ENCODE data around the gene GARIN6. TPM values are rescaled to one million over a fixed set of nuclear protein-coding genes. Genes with fewer than 3 reads are reported as not detected.

Gene GARIN6
- total RNA-seq, 1 donor from 2014 or later: not detected

GRCh38 chr12:99627459-99627858, 20.1 kb upstream of the GARIN6 start:
- Histone ChIP-seq H3K4me3 (ENCODE audit: low read length in 3 of 3) (no peak overlapping the region), H3K27me3 (ENCODE audit: control insufficient read depth in 3 of 3, insufficient read depth in 3 of 3, low read length in 3 of 3) (no peaks in the 10 kb centered on the region), H3K4me1 (ENCODE audit: control insufficient read depth in 3 of 3, insufficient read depth in 3 of 3, low read length in 3 of 3) (no peaks in the 10 kb centered on the region), H3K27ac (ENCODE audit: low read depth, low read length) (no peak overlapping the region), H3K9me3 (ENCODE audit: control insufficient read depth in 3 of 3, low read length in 3 of 3) (no peaks in the 10 kb centered on the region), H3K36me3 (ENCODE audit: control insufficient read depth in 3 of 3, insufficient read depth in 3 of 3, low read length in 3 of 3) (no peaks in the 10 kb centered on the region), H3K9ac (ENCODE audit: low read depth in 1 of 3, low read length in 3 of 3) (no peak overlapping the region)

- no peaks in the 10 kb centered on the region for H3K27me3 ChIP-seq (ENCODE audit: control insufficient read depth in 3 of 3, insufficient read depth in 3 of 3, low read length in 3 of 3)
- H3K4me1 ChIP-seq (ENCODE audit: control insufficient read depth in 3 of 3, insufficient read depth in 3 of 3, low read length in 3 of 3): no peaks in the 10 kb centered on the region
- no peaks in the 10 kb centered on the region for H3K9me3 ChIP-seq (ENCODE audit: control insufficient read depth in 3 of 3, low read length in 3 of 3)
- no peak overlapping the region for H3K9ac ChIP-seq (ENCODE audit: low read depth in 1 of 3, low read length in 3 of 3)
- H3K36me3 ChIP-seq (ENCODE audit: control insufficient read depth in 3 of 3, insufficient read depth in 3 of 3, low read length in 3 of 3): no peaks in the 10 kb centered on the region
- no peak overlapping the region for H3K27ac ChIP-seq (ENCODE audit: low read depth, low read length)
- H3K4me3 ChIP-seq (ENCODE audit: low read length in 3 of 3): no peak overlapping the region
Measured at GRCh38 chr12:99644629-99645028, 2.9 kb upstream of the GARIN6 start.

GRCh38 chr12:99648183-99648582, 630 bp downstream of the GARIN6 start:
- Histone ChIP-seq H3K9me3 (ENCODE audit: control insufficient read depth in 3 of 3, low read length in 3 of 3) (no peaks in the 10 kb centered on the region), H3K4me3 (ENCODE audit: low read length in 3 of 3) (no peak overlapping the region), H3K4me1 (ENCODE audit: control insufficient read depth in 3 of 3, insufficient read depth in 3 of 3, low read length in 3 of 3) (no peaks in the 10 kb centered on the region), H3K9ac (ENCODE audit: low read depth in 1 of 3, low read length in 3 of 3) (no peak overlapping the region), H3K27ac (ENCODE audit: low read depth, low read length) (no peak overlapping the region), H3K27me3 (ENCODE audit: control insufficient read depth in 3 of 3, insufficient read depth in 3 of 3, low read length in 3 of 3) (no peaks in the 10 kb centered on the region), H3K36me3 (ENCODE audit: control insufficient read depth in 3 of 3, insufficient read depth in 3 of 3, low read length in 3 of 3) (no peaks in the 10 kb centered on the region)

GRCh38 chr12:99649551-99649950, 2.0 kb downstream of the GARIN6 start:
- Histone ChIP-seq H3K4me3 (ENCODE audit: low read length in 3 of 3) (no peak overlapping the region), H3K9ac (ENCODE audit: low read depth in 1 of 3, low read length in 3 of 3) (no peak overlapping the region), H3K9me3 (ENCODE audit: control insufficient read depth in 3 of 3, low read length in 3 of 3) (no peaks in the 10 kb centered on the region), H3K27me3 (ENCODE audit: control insufficient read depth in 3 of 3, insufficient read depth in 3 of 3, low read length in 3 of 3) (no peaks in the 10 kb centered on the region), H3K4me1 (ENCODE audit: control insufficient read depth in 3 of 3, insufficient read depth in 3 of 3, low read length in 3 of 3) (no peaks in the 10 kb centered on the region), H3K36me3 (ENCODE audit: control insufficient read depth in 3 of 3, insufficient read depth in 3 of 3, low read length in 3 of 3) (no peaks in the 10 kb centered on the region), H3K27ac (ENCODE audit: low read depth, low read length) (no peak overlapping the region)

- Histone ChIP-seq H3K9me3 (ENCODE audit: control insufficient read depth in 3 of 3, low read length in 3 of 3) (no peaks in the 10 kb centered on the region), H3K4me1 (ENCODE audit: control insufficient read depth in 3 of 3, insufficient read depth in 3 of 3, low read length in 3 of 3) (no peaks in the 10 kb centered on the region), H3K4me3 (ENCODE audit: low read length in 3 of 3) (no peak overlapping the region), H3K27ac (ENCODE audit: low read depth, low read length) (no peak overlapping the region), H3K9ac (ENCODE audit: low read depth in 1 of 3, low read length in 3 of 3) (no peak overlapping the region), H3K27me3 (ENCODE audit: control insufficient read depth in 3 of 3, insufficient read depth in 3 of 3, low read length in 3 of 3) (no peaks in the 10 kb centered on the region), H3K36me3 (ENCODE audit: control insufficient read depth in 3 of 3, insufficient read depth in 3 of 3, low read length in 3 of 3) (no peaks in the 10 kb centered on the region)
Measured at GRCh38 chr12:99658671-99659349, 11.3 kb downstream of the GARIN6 start.

- Histone ChIP-seq H3K4me3 (ENCODE audit: low read length in 3 of 3) (no peak overlapping the region), H3K9ac (ENCODE audit: low read depth in 1 of 3, low read length in 3 of 3) (no peak overlapping the region), H3K9me3 (ENCODE audit: control insufficient read depth in 3 of 3, low read length in 3 of 3) (no peaks in the 10 kb centered on the region), H3K27me3 (ENCODE audit: control insufficient read depth in 3 of 3, insufficient read depth in 3 of 3, low read length in 3 of 3) (no peaks in the 10 kb centered on the region), H3K27ac (ENCODE audit: low read depth, low read length) (no peak overlapping the region), H3K36me3 (ENCODE audit: control insufficient read depth in 3 of 3, insufficient read depth in 3 of 3, low read length in 3 of 3) (no peaks in the 10 kb centered on the region), H3K4me1 (ENCODE audit: control insufficient read depth in 3 of 3, insufficient read depth in 3 of 3, low read length in 3 of 3) (no peaks in the 10 kb centered on the region)
Measured at GRCh38 chr12:99670635-99671034, 23.1 kb downstream of the GARIN6 start.

- H3K4me1 ChIP-seq (ENCODE audit: control insufficient read depth in 3 of 3, insufficient read depth in 3 of 3, low read length in 3 of 3): no peaks in the 10 kb centered on the region
- H3K4me3 ChIP-seq (ENCODE audit: low read length in 3 of 3): no peak overlapping the region
- H3K9me3 ChIP-seq (ENCODE audit: control insufficient read depth in 3 of 3, low read length in 3 of 3): peaks cover 0 to 2% (median 0%) of the 10 kb centered on the region in 3 donors
- H3K36me3 ChIP-seq (ENCODE audit: control insufficient read depth in 3 of 3, insufficient read depth in 3 of 3, low read length in 3 of 3): no peaks in the 10 kb centered on the region
- H3K27me3 ChIP-seq (ENCODE audit: control insufficient read depth in 3 of 3, insufficient read depth in 3 of 3, low read length in 3 of 3): no peaks in the 10 kb centered on the region
- no peak overlapping the region for H3K9ac ChIP-seq (ENCODE audit: low read depth in 1 of 3, low read length in 3 of 3)
- H3K27ac ChIP-seq (ENCODE audit: low read depth, low read length): no peak overlapping the region
Measured at GRCh38 chr12:99680276-99680675, 32.7 kb downstream of the GARIN6 start.

- no peaks in the 10 kb centered on the region for H3K36me3 ChIP-seq (ENCODE audit: control insufficient read depth in 3 of 3, insufficient read depth in 3 of 3, low read length in 3 of 3)
- H3K4me1 ChIP-seq (ENCODE audit: control insufficient read depth in 3 of 3, insufficient read depth in 3 of 3, low read length in 3 of 3): no peaks in the 10 kb centered on the region
- peaks cover 0 to 2% (median 0%) of the 10 kb centered on the region in 3 donors for H3K9me3 ChIP-seq (ENCODE audit: control insufficient read depth in 3 of 3, low read length in 3 of 3)
- H3K27ac ChIP-seq (ENCODE audit: low read depth, low read length): no peak overlapping the region
- H3K9ac ChIP-seq (ENCODE audit: low read depth in 1 of 3, low read length in 3 of 3): no peak overlapping the region
- H3K4me3 ChIP-seq (ENCODE audit: low read length in 3 of 3): no peak overlapping the region
- H3K27me3 ChIP-seq (ENCODE audit: control insufficient read depth in 3 of 3, insufficient read depth in 3 of 3, low read length in 3 of 3): no peaks in the 10 kb centered on the region
Measured at GRCh38 chr12:99686142-99686541, 38.6 kb downstream of the GARIN6 start.

- Histone ChIP-seq H3K27ac (ENCODE audit: low read depth, low read length) (no peak overlapping the region), H3K4me3 (ENCODE audit: low read length in 3 of 3) (no peak overlapping the region), H3K27me3 (ENCODE audit: control insufficient read depth in 3 of 3, insufficient read depth in 3 of 3, low read length in 3 of 3) (no peaks in the 10 kb centered on the region), H3K9me3 (ENCODE audit: control insufficient read depth in 3 of 3, low read length in 3 of 3) (no peaks in the 10 kb centered on the region), H3K4me1 (ENCODE audit: control insufficient read depth in 3 of 3, insufficient read depth in 3 of 3, low read length in 3 of 3) (no peaks in the 10 kb centered on the region), H3K36me3 (ENCODE audit: control insufficient read depth in 3 of 3, insufficient read depth in 3 of 3, low read length in 3 of 3) (no peaks in the 10 kb centered on the region), H3K9ac (ENCODE audit: low read depth in 1 of 3, low read length in 3 of 3) (no peak overlapping the region)
Measured at GRCh38 chr12:99695050-99695449, 47.5 kb downstream of the GARIN6 start.
